B cell (primary cell): ENCODE results near the gene RPS14. TPM values are rescaled to one million over a fixed set of nuclear protein-coding genes. Genes with fewer than 3 reads are reported as not detected.
A peak's percentile ranks its signal among the peaks of the same experiment; 100 is the strongest.

Experiments
- ATAC-seq: fragments of 200-7000 bp; cut with Tn5 transposase; one replicate; pipeline ENCODE4 v1.10.0; 2021; ENCODE audit warnings: low read depth, mild to moderate bottlenecking, moderate number of reproducible peaks, moderate library complexity
- CTCF ChIA-PET: fragments of 350-600 bp; sonication (Branson Sonifier 250); formaldehyde crosslinking; loops from one replicate; lab custom pipeline; 2021; ENCODE audit warnings: antibody characterized with exemption, inconsistent platforms; lab: Charles Lee
- POLR2A ChIA-PET: fragments of 350-600 bp; sonication (Branson Sonifier 250); formaldehyde crosslinking; loops from one replicate; lab custom pipeline; 2021; ENCODE audit warnings: antibody characterized with exemption; lab: Charles Lee
- DNase-seq: peaks from one replicate; pipeline ENCODE4 v3.0.0; 2013
- H2AFZ ChIP-seq: 2 replicates; pipeline ENCODE4 v1.6.1; 2012; ENCODE audit warnings: mild to moderate bottlenecking, low read depth, low read length; ENCODE audit not compliant: insufficient read depth, poor library complexity, severe bottlenecking
- H3K27ac ChIP-seq, 2 donors: 1 replicate in 1 of 2; 2 replicates in 1 of 2; pipeline ENCODE4 v1.5.1; 2012 to 2013; ENCODE audit warnings: low read length in 2 of 2, mild to moderate bottlenecking in 2 of 2, moderate library complexity in 1 of 2
- H3K27me3 ChIP-seq, 4 experiments: fragments of 200-600 bp in 1 of 4; sonication (generic) in 1 of 4; replicated peaks in 1 of 4; 1 replicate in 2 of 4; 2 replicates in 2 of 4; pipeline versions ENCODE4 v1.6.1 to v1.7.0; 2013 to 2016; ENCODE audit warnings: low read length in 3 of 4, mild to moderate bottlenecking in 2 of 4, mixed read lengths in 1 of 4, moderate library complexity in 1 of 4; ENCODE audit not compliant: insufficient read depth in 4 of 4, control insufficient read depth in 3 of 4; ENCODE audit errors: control extremely low read depth in 1 of 4
- H3K36me3 ChIP-seq, 2 experiments: replicated peaks in 1 of 2; 1 replicate in 1 of 2; 2 replicates in 1 of 2; pipeline versions ENCODE4 v1.6.1 to v1.7.1; 2013; ENCODE audit warnings: low read length in 1 of 2; ENCODE audit not compliant: insufficient read depth in 2 of 2, control insufficient read depth in 1 of 2; ENCODE audit errors: control extremely low read depth in 1 of 2, extremely low read depth in 1 of 2
- H3K4me1 ChIP-seq, 2 donors: fragments of 200-600 bp in 1 of 2; sonication (generic) in 1 of 2; 1 replicate in 1 of 2; 2 replicates in 1 of 2; pipeline versions ENCODE4 v1.5.1 to v1.6.1; 2013 to 2017; ENCODE audit warnings: low read length in 2 of 2; ENCODE audit not compliant: control insufficient read depth in 2 of 2, insufficient read depth in 2 of 2
- H3K4me2 ChIP-seq: replicated peaks from 2 replicates; pipeline ENCODE3; 2012; ENCODE audit warnings: mild to moderate bottlenecking, low read depth, low read length; ENCODE audit not compliant: poor library complexity, severe bottlenecking
- H3K4me3 ChIP-seq, 5 experiments: fragments of 200-600 bp in 1 of 5; sonication (generic) in 1 of 5; 1 replicate in 3 of 5; 2 replicates in 2 of 5; pipeline versions ENCODE4 v1.5.1 to v1.7.0; 2011 to 2016; ENCODE audit warnings: low read length in 4 of 5, mild to moderate bottlenecking in 4 of 5, low read depth in 2 of 5, control low read depth in 1 of 5, moderate library complexity in 1 of 5; ENCODE audit not compliant: insufficient read depth in 1 of 5; ENCODE audit errors: control extremely low read depth in 1 of 5, extremely low read depth in 1 of 5
- H3K79me2 ChIP-seq: fragments of 200-600 bp; sonication (generic); one replicate; pipeline ENCODE4 v1.6.0; 2016; ENCODE audit warnings: low read length; ENCODE audit not compliant: control insufficient read depth, insufficient read depth
- H3K9ac ChIP-seq: fragments of 200-600 bp; sonication (generic); 2 replicates; pipeline ENCODE4 v1.6.1; 2017; ENCODE audit warnings: mild to moderate bottlenecking, low read length, moderate library complexity
- H3K9me3 ChIP-seq, 3 donors: one replicate each; pipeline versions ENCODE4 v1.6.1 to v1.7.1; 2013; ENCODE audit warnings: low read length in 2 of 3; ENCODE audit not compliant: control insufficient read depth in 2 of 3, insufficient read depth in 1 of 3; ENCODE audit errors: control extremely low read depth in 1 of 3
- H4K20me1 ChIP-seq: 2 replicates; pipeline ENCODE4 v1.6.0; 2012; ENCODE audit warnings: mild to moderate bottlenecking, low read length; ENCODE audit not compliant: insufficient read depth, control insufficient read depth, poor library complexity, severe bottlenecking
- H3K27ac Mint-ChIP-seq: one replicate; pipeline ENCODE4 v1.8.0; 2021; ENCODE audit warnings: mixed read lengths
- H3K27me3 Mint-ChIP-seq: one replicate; pipeline ENCODE4 v1.8.0; 2021; ENCODE audit warnings: mixed read lengths
- H3K4me1 Mint-ChIP-seq: one replicate; pipeline ENCODE4 v1.8.0; 2021; ENCODE audit warnings: mixed read lengths
- H3K4me3 Mint-ChIP-seq: one replicate; pipeline ENCODE4 v1.8.0; 2021; ENCODE audit warnings: mixed read lengths
- H3K9me3 Mint-ChIP-seq: one replicate; pipeline ENCODE4 v1.8.0; 2022; ENCODE audit warnings: mixed read lengths; ENCODE audit not compliant: insufficient read depth
- CTCF ChIP-seq: fragments of 200-600 bp; IDR thresholded peaks from one replicate; pipeline ENCODE4 v1.8.0; 2022; ENCODE audit warnings: antibody characterized with exemption, mild to moderate bottlenecking
- EZH2 ChIP-seq: IDR thresholded peaks from 2 replicates; pipeline ENCODE4 v1.6.1; 2012; ENCODE audit warnings: borderline replicate concordance, low read depth, mild to moderate bottlenecking, moderate library complexity, low read length; ENCODE audit not compliant: insufficient read depth, poor library complexity, severe bottlenecking
- WGBS: methylation state at CpG from one replicate; pipeline ENCODE4 v1.1.5; 2013; ENCODE audit warnings: missing lambda C conversion rate; ENCODE audit not compliant: insufficient coverage; 5-methylcytosine and 5-hydroxymethylcytosine counted together
- intact Hi-C: fragments of 100-400 bp; cut with micrococcal nuclease; formaldehyde crosslinking; loops from one replicate; pipeline ENCODE4 v1.10.0; 2022
- polyA plus RNA-seq: library from polyadenylated mRNA; depleted of rRNA; stranded (reverse); fragments of >200 nt; gene quantifications from 2 replicates; pipeline ENCODE4 v1.2.3, GENCODE V29; 2012
- total RNA-seq, 2 donors: library from RNA; stranded (reverse); fragments of 120-200 nt in 1 of 2; gene quantifications; 1 replicate in 1 of 2; 2 replicates in 1 of 2; pipeline versions ENCODE4 v1.2.3 to v1.2.4, GENCODE V29; 2013 to 2022

Gene RPS14
- total and polyA plus RNA-seq, 2 donors (not counting 1 experiment from before 2014, with no cell fraction given): 3,740 to 6,881 TPM

GRCh38 chr5:150410524-150411244 is 38.9 kb downstream of the RPS14 start:
- H3K36me3 ChIP-seq: peaks cover 7 to 67% of the 10 kb centered on the region in 2 experiments

More at GRCh38 chr5:150410524-150411244, 38.9 kb downstream of the RPS14 start:
- peaks cover 67% of the 10 kb centered on the region for H3K4me1 Mint-ChIP-seq
- H3K9ac ChIP-seq: peak overlapping the region; percentile 100
- TF ChIP-seq CTCF: no peak
- no peak for TF ChIP-seq EZH2
- ChIA-PET POLR2A (interaction anchor here (0.6 to 9.6 kb wide), 11 partner anchors 11 to 842 kb away, joined by 3 to 387 read pairs (median 4); partner anchors contain the start of genes GM2A, RPS14 and SMIM3), CTCF (interaction anchor here (0.6 to 5.3 kb wide), 13 partner anchors 8 to 769 kb away, joined by 3 to 111 read pairs (median 4); partner anchors contain the start of gene RPS14)
- H3K79me2 ChIP-seq: peaks cover 85% of the 10 kb centered on the region
- H3K4me3 ChIP-seq: peak overlapping the region; percentile 78 to 100 (median 94)
- DNase-seq (peak; percentile 94), ATAC-seq (peak; percentile 32)
- H3K27me3 Mint-ChIP-seq: no peaks in the 10 kb centered on the region
- WGBS: 0% methylated on average over 2 of the region's 4 CpGs
- peaks cover 57 to 65% of the 10 kb centered on the region in 2 donors for H3K4me1 ChIP-seq
- peaks cover 68% of the 10 kb centered on the region for H4K20me1 ChIP-seq
- H3K27ac ChIP-seq: peak overlapping the region; percentile 99 to 100
- peak overlapping the region; percentile 96 for H3K4me2 ChIP-seq
- intact Hi-C loops: loop anchor here (1.0 to 10.0 kb wide), 8 partner anchors 9 to 1362 kb away; partner anchors contain the start of genes G3BP1, RPS14, SLC26A2 and TCOF1
- no peaks in the 10 kb centered on the region for H3K27me3 ChIP-seq
- no peak overlapping the region for H2AFZ ChIP-seq
- H3K9me3 ChIP-seq: no peaks in the 10 kb centered on the region
- no peaks in the 10 kb centered on the region for H3K9me3 Mint-ChIP-seq
- peak overlapping the region; percentile 99 for H3K27ac Mint-ChIP-seq
- peak overlapping the region; percentile 95 for H3K4me3 Mint-ChIP-seq
